D721Med (cell line): ENCODE measurements around the gene NUDT3.

Experiments used
- DNase-seq: peaks from one replicate; pipeline ENCODE4 v3.0.0; 2011; ENCODE audit warnings: low spot score; ENCODE audit not compliant: insufficient read length
- FAIRE-seq: peaks from 2 replicates; lab custom pipeline; 2011; peaks lifted over from hg19 to GRCh38; lab: Jason Lieb, UNC
- TF ChIP-seq, protein P1 (sequence below): IDR thresholded peaks from 2 replicates; pipeline ENCODE4 v1.5.1; 2012; ENCODE audit warnings: mild to moderate bottlenecking, control low read depth; ENCODE audit not compliant: insufficient read depth; ENCODE audit errors: missing control alignments

NUDT3 gene

DNA sequence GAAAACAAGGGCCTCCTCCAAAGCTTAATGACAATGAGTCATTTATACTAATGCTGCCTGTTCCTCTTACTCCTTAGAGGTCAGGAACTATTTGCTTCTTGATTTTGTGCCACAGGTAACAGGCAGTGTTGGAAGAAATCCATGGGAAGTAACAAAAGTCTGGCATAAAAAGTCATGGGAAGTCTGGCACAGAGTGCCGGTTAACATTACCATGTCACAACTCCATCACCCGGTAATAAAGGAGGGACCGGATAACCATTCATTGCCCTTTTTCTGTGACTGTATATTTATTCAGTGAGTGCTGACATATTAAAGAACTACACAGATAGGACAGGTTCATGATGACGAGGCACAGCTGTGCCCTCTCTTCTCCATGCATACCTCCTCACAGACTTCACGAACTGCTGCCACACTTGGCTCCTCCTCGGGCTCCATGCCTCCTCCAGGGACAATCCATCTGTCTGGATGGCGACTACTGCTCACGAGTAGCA lies 50.9 kb downstream of the NUDT3 start:
- FAIRE-seq (no peak), DNase-seq (no peak)
- TF ChIP-seq, protein P1, sequence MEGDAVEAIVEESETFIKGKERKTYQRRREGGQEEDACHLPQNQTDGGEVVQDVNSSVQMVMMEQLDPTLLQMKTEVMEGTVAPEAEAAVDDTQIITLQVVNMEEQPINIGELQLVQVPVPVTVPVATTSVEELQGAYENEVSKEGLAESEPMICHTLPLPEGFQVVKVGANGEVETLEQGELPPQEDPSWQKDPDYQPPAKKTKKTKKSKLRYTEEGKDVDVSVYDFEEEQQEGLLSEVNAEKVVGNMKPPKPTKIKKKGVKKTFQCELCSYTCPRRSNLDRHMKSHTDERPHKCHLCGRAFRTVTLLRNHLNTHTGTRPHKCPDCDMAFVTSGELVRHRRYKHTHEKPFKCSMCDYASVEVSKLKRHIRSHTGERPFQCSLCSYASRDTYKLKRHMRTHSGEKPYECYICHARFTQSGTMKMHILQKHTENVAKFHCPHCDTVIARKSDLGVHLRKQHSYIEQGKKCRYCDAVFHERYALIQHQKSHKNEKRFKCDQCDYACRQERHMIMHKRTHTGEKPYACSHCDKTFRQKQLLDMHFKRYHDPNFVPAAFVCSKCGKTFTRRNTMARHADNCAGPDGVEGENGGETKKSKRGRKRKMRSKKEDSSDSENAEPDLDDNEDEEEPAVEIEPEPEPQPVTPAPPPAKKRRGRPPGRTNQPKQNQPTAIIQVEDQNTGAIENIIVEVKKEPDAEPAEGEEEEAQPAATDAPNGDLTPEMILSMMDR: no peak

DNA sequence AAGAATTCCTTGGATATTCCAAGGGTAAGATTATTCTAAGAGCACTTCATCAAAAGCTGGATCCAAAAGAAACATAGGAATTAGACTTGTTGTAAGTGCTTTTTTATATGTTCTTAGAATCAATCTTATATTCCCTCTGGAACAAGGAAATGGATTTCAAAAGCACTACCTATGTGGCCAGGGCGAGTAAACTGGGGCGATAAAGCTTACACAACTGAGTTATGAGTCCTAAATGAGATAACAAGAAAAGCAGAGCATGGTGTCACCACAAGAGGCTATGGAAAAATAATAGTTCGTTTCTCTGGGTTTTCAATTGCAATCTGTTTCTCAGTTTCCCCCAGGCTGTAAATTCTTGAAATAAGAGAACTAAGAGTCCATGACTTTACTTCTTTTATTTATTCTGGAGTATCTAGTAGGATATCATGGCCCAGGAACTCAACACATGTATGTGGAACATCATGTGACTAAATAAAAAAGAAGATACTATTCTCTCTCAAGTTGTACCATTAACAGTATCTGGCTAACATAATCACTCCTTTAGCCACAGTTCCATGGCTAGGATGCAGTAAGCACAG lies 51.5 kb downstream of the NUDT3 start:
- no peak for DNase-seq
- no peak for FAIRE-seq
- TF ChIP-seq, protein P1: no peak

DNA sequence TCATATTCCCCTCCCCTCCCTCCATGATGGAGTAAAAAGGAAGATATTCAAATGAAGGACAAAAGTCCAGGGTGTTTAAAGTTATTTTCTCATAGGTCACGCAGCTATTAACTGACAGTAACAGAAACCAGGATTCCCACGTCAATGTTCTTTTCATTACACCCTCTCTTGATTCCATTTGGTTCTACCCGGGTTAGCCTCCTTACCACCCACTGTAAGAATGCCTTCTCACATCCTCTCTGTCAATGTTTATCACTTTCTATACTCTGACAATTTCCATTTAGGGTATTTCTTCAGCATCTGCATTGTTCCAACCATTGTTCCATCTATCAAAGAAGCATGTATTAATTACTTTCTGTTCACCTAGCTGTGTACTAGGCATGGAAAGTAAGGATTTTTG lies 52.1 kb downstream of the NUDT3 start:
- TF ChIP-seq, protein P1: no peak
- FAIRE-seq (no peak), DNase-seq (no peak)

DNA sequence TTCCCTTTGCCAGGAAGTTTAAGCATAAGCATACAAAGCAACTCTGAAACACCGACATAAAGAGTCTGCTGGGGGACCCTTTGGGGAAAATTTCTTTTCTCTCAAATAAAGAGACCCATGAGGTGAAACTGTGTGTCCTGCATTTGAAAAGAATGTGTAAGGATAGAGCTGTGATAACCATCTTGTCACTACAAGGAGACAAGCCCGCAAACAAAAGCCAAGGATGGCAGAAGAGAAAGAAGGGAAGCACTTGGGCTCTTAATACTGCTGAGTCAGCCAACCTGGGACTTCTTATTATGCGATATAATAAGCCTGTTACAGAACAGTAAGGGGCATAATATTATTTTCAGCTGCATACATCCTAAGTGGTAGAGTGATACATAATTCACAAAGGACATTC lies 52.5 kb downstream of the NUDT3 start:
- TF ChIP-seq, protein P1: no peak
- DNase-seq (no peak), FAIRE-seq (no peak)

DNA sequence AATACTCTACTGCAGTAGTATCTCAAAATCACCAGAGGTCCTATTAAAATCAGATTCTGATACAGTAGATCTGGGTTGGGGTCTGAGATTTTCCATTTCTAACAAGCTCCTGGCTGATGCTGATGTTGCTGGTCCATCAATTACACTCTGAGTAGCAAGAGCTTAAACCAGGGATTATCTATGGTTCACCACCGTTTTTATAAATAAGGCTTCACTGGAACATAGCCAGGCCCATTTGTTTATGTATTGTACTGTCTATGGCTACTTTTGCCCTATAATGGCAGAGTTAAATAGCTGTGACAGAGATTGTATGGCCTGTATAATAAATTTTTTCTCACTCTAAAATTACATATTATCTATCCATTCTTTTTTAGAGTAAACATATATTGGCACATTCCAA lies 53.0 kb downstream of the NUDT3 start:
- DNase-seq (no peak), FAIRE-seq (no peak)
- TF ChIP-seq, protein P1: no peak

DNA sequence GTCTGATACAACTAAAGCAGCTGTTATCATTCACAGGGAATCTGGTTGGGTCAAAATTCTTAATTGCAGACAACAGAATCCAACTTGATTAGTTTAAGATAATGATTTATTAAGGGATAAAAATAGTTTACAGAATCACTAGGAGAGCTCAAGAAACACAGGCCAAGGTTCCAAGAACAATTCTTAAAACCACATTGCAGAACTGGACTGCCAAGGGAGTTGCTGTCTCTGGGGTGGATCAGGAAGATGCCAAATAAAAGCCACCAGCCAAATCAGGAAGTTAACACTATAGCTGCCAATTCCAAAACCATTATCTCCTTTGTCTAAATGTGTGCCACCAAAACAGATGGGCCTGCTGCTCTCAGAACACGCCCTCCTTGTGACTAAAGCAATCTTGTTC lies 53.7 kb downstream of the NUDT3 start:
- FAIRE-seq: no peak
- TF ChIP-seq, protein P1: no peak
- DNase-seq: no peak

DNA sequence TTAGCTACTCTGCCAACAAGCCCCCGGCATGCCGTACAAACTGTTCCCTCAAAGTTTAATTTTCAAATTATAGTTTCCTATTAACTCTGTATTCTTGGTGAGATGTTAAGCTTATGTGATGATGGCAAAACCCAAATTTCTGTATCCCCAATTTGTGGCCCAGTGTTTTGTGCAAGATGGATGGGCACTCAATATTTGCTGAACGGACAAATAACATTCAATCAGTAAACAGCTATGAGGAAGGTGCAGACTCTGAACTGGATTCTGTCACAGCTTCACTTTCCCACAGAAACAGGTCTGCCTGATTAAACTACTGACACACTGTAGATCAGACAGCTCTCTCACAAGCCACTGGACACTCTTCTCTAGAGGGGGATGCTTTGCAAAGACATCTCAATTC lies 54.1 kb downstream of the NUDT3 start:
- FAIRE-seq (no peak), DNase-seq (no peak)
- TF ChIP-seq, protein P1: no peak
